SIG-M5 treated with dmso at 0.1 percent for 504 hours (cell line): ENCODE data around the gene SPATA33.

Experiments
- DNase-seq: peaks from one replicate; lab custom pipeline; 2025; ENCODE audit not compliant: unreplicated experiment; lab: John Stamatoyannopoulos, UW

Gene SPATA33

DNA sequence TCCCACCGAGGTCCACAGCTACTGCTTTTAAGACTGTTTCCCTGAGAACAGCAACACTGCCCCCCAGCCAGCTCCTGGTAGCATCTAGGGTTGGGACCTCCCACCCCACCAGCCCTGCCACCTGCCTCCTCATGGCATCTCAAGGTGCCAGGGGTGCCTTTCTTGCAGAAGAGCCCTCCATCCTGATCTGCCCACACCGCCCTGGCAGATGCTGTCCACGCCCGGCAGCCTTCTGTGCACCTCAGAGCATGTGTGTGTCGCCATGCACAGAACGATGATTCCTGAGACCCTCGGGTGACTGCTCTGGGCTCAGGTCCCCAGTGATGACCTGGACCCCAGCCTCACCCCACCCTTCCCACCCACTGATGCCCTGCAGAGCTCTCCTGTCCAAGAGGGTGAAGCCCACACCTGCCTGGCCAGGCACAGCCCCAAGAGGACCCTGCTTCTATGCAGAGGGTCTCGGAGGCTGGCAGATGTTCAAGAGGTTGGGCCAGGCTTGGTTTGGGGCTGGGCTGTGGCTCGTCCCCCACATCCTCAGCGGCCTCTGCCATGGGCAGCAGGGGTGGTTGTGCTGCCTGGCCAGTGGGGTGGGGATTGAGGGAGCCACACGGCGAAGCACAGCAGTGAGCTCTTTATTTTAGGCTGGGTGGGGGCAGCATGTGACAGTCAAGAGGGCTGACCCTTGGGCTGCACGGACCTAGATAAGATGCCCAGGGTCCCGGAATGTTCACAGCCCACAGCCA is 49.1 kb downstream of the SPATA33 start:
- DNase-seq = no peak

DNA sequence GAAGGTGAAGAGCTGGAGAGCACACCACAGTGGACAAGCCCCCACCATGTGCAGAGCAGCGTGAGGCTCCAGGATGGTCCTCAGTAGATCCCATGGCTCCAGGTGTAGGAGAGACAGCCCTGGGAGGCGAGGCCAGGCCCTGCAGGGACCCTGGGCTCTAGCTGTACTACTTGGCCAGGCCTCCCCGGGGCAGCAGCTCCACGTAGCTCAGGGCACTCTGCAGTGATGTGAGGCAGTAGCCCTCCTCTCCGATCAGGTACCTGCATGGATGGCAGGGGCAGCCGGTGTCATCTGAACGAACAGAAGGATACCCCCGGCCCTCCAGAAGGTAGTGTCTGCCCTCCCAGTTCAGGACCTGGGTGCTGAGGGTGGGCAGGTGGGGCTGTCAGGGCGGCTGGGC is 50.1 kb downstream of the SPATA33 start:
- no peak for DNase-seq

DNA sequence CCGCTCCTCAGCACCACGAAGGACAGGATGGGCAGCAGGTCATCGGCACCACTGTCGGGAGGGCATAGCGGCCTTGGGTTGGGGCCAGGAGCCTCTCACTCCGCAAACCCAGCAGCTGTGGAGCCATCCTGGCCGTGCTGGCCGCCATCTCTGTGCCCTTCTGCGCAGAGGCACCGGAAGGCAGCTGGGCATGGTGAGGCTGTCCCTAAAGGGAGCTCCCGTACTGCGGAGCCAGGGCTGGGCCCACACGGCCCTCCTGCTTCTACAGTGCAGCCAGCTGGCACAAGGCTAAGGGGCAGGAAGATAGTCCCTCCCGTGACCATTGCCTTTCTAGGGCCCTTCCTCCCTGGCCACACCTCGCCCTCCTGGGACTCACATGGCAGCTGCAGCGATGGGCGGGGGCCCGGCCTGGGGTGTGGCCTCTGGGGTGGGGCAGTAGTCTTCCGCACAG is 50.9 kb downstream of the SPATA33 start:
- DNase-seq = no peak

DNA sequence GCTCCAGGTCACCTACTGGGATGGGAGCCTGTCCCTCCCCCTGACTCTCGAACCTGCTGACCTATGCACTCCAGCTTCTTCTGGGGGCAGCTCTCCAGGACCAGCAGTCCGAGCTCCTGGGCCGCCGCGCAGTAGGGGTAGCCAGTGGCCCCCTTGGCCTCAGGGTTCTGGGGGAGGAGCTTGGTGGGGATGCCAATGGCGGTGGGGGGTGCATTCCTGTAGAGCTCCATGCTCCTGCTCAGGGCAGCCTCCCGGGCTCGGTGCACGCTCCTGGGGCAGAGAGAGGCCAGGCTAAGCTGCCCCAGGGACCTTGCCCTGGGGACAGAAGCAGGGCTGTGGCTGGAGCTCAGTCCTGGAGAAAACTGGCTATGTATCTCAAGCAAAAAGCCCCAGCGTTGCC is 51.5 kb downstream of the SPATA33 start:
- no peak for DNase-seq

DNA sequence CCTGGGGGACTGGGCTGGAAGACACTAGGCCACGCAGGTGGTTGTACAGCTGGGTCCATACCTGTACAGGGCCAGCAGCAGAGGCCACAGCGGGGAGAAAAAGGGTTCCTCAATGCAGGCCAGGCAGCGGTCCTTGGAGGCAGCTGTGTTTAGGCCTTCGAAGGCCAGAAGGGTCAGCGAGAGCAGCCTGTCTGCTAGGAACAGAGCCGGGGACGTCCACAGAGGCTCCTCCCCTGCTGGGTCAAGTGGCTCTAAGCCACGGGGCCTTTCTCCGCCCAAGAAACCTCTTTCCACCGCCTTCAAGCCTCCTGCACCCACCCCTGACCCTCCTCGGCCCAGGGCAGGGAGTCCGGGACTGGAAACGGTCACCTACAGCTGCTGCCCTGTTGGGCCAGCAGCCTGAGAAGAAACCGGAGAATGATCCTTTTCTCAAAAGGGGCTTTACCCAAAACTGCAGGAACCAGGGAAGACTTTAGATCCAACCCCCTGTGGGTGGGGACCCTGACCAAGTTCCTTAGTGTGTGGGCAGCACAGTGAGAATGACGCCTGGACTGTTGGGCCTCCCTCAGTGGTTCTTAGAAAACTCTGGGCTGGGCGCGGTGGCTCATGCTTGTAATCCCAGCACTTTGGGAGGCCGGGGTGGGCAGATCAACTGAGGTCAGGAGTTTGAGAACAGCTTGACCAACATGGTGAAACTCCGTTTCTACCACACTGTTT is 52.2 kb downstream of the SPATA33 start:
- DNase-seq = no peak

DNA sequence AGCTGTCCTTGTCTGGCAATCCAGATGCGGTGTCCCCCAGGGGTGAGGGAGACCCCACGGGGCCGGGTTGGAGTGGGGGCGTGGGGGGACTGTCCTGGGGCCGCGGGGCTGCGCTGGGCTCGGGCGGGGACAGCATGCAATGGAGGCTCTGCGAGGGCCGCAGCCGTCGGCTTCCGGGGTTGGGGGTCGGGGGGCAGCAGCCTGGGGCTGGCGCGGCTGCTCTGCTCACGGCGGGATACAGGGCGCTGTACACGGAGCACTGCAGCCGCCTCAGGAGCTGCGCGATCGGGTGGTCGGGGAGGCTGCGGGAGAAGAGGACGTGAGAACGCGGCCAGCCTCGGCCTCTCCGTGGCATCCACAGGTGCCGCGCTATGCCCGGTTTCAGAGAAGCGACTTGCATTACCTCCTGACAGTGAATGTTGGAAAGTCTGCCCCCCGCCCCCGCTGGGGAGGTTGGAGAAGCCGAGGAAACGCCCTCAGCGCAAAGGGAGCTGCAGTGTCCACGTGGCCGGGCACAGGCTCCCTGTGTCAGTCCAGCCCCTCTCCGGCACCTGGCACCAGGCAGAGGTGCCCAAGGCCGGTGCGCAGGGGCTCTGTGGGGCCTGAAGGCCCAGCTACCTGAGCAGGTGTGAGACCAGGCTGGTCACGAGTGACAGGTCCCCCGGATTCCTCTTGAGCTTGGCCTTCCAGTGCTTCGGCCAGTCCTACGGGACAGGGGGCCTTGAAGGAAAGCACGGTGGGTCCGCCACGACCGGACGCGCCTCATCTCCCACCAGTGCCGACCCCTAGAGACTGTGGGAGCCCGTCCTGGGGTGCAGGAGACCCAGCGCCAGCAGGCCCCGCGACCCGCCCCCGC is 53.3 kb downstream of the SPATA33 start:
- no peak for DNase-seq

DNA sequence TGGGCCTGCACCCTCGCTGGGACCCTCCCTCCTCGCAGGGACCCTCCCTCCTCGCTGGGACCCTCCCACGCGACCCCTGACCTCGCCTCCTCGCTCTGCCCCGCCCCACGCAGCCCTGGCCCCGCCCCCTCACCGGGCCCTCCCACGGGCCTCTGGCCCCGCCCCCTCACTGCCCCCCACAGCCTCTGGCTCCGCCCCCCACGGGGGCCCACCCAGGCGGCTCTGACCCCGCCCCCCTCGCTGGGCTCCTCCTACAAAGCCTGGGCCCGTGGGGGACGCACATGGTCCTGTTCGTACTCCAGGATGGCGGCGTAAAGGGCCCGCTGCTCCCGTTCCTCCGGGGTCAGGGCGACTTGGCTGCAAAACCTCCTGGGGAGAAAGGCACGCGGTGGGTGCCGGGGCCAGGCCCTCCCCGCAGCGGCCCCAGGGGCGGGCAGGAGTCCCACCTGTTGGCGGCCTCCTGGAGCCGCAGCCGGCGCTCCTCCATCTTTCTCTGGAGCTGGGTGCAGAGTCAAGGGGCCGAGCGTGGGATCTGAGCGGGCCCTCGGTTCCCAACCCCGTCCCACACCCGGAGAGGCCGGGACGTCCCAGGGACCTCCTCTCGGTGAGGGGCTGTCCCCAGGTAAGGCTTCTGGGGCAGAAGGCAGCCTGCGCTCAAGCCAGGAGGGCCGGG is 54.1 kb downstream of the SPATA33 start:
- peak; percentile 60 for DNase-seq

DNA sequence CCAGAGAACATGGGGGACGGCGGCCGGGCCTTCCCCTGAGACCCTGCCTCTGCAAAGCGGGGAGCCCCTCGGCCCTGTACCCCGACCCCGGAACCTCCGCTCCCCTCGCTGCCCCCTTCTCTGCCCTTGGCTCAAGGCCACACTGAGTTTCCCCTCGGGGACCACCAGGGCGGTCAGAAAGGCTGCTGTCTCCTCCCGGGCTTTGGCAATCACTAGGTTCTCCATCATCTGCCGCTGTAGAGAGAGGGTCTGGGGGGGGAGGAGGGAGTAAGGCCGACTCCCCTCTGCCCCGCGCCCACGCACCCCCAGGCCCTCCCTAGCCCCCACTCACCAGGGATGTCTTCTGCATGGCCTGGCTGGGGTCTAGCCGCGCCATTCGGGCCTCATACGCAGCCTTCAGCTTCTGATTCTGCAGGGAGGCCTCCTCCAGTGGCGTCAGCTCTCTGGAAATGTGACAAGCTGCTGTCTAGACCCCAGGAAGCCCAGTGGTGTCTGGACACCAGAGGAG is 54.7 kb downstream of the SPATA33 start:
- no peak for DNase-seq

DNA sequence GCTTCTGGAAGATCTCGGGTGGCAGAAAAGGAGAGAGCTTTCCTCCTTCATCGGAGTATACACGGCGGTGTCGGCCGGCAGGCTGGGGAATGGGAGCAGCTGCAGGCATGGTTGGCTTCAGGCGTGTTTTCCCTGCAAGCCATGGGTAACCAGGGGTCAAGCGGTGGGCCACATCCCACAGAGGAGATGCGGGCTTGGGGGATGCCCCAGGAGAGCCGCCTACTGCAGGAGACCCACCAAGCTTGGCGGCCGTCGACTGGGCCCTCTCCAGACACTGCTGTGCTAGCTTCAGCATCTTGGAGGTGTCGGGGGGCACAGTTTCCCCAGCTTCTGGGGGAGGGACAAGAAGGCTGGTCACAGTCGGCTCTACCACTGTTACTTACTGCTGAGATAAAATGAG is 58.9 kb downstream of the SPATA33 start:
- no peak for DNase-seq

DNA sequence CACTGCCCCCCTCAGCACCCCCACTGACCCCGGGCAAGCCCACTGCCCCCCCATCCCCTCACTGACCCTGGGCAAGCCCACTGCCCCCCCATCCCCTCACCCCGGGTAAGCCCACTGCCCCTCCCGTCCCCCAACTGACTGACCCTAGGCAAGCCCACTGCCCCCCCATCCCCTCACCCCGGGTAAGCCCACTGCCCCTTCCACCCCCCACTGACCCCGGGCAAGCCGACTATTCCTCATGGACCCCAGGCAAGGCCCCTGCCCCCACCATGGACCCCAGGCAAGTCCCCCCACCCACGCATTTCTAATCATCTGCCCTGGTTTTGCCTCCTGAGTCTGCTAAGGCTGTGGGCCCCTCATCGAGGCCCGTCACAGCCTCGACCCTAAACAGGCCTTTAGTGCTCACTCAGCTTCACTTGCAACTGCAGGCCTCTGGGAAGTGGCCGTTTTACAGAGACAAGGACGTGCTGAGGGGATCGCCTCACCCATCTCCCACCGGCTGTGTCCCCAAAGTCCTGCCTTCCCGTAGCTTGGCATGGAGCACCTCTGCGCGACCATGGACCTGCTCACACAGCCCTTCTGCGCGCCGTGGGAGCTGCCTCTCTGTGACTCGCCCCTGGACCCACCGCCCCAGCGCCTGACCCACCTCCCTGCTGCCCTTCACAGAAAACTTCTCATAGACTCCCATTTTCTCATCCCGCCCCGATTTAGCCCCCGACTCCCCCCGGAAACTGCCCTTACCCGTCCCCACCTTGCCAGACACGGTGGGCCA is 59.5 kb downstream of the SPATA33 start:
- DNase-seq = no peak

DNA sequence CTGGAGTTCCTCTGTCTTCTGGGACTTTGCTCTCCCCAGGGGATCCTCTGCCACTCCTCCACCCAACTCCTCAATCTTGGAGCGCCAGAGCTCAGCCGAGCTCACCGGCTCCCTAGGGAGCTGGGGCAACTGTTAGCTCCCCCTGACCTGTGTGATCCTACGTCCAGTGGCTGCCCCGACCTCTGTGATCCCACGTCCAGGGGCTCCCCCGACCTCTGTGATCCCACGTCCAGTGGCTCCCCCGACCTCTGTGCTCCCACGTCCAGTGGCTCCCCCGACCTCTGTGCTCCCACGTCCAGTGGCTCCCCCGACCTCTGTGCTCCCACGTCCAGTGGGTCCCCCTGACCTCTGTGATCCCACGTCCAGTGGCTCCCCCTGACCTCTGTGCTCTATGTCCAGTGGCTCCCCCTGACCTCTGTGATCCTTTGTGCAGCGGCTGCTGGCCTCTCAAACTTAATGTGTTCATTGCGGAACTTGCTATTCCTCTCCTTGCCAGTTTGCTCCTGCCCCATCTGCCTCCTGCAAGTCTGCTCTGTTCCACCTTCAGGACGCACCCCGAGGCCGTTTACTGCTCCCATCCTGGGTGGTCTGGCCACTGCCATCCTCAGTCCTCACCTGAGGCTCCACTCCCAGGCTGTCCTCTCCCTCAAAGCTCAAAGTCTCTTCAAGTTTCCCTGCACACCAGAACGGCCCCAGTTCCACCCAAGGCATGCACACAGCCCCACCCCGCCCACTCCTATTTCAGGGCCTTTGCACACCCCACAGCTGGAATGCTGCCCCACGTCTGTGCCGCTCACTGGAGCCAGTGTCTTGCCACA is 60.3 kb downstream of the SPATA33 start:
- DNase-seq = no peak
